H1 (cell line): ENCODE measurements around the gene DCDC1. TPM values are rescaled to one million over a fixed set of nuclear protein-coding genes. Genes with fewer than 3 reads are reported as not detected.

Experiments
- CTCF ChIA-PET: fragments of 300-600 bp; sonication (Branson Sonifier 250); formaldehyde crosslinking; loops from one replicate; lab custom pipeline; 2021; ENCODE audit not compliant: partially characterized antibody; lab: Charles Lee
- POLR2A ChIA-PET: fragments of 300-600 bp; sonication (Branson Sonifier 250); formaldehyde crosslinking; loops from one replicate; lab custom pipeline; 2021; ENCODE audit warnings: inconsistent platforms; ENCODE audit not compliant: partially characterized antibody; lab: Charles Lee
- DNase-seq, 2 experiments: peaks; one replicate each; pipeline versions ENCODE4 v3.0.0 to v3.0.0-alpha.2; 2010 to 2022; ENCODE audit warnings: low spot score in 2 of 2, low read depth in 1 of 2, mixed read lengths in 1 of 2
- FAIRE-seq: peaks from 2 replicates; lab custom pipeline; 2011; peaks lifted over from hg19 to GRCh38; lab: Jason Lieb, UNC
- H2AFZ ChIP-seq: 2 replicates; pipeline ENCODE4 v1.8.1; 2012; ENCODE audit warnings: low read length, inconsistent platforms
- H2AK5ac ChIP-seq: 2 replicates; pipeline ENCODE4 v1.6.1; 2013; ENCODE audit warnings: low read depth, low read length
- H2BK120ac ChIP-seq: replicated peaks from 2 replicates; pipeline ENCODE3; 2013; ENCODE audit warnings: low read depth, low read length, inconsistent platforms
- H2BK12ac ChIP-seq: 2 replicates; pipeline ENCODE4 v1.6.1; 2013; ENCODE audit warnings: low read depth, low read length
- H2BK15ac ChIP-seq: 2 replicates; pipeline ENCODE4 v1.6.1; 2013; ENCODE audit warnings: low read length
- H2BK20ac ChIP-seq: 2 replicates; pipeline ENCODE4 v1.6.1; 2013; ENCODE audit warnings: low read length
- H2BK5ac ChIP-seq: 2 replicates; pipeline ENCODE4 v1.6.1; 2013; ENCODE audit warnings: low read depth, low read length
- H3K14ac ChIP-seq: 2 replicates; pipeline ENCODE4 v1.6.1; 2013; ENCODE audit warnings: inconsistent platforms; ENCODE audit not compliant: insufficient read length
- H3K18ac ChIP-seq: 2 replicates; pipeline ENCODE4 v1.6.1; 2013; ENCODE audit warnings: low read length; ENCODE audit errors: extremely low read depth
- H3K23ac ChIP-seq: 2 replicates; pipeline ENCODE4 v1.6.1; 2013; ENCODE audit warnings: inconsistent platforms; ENCODE audit not compliant: insufficient read length
- H3K23me2 ChIP-seq: 2 replicates; pipeline ENCODE4 v1.6.1; 2013; ENCODE audit warnings: low read depth, low read length
- H3K27ac ChIP-seq: 2 replicates; pipeline ENCODE4 v1.6.1; 2011; ENCODE audit warnings: low read depth, low read length, inconsistent platforms
- H3K27me3 ChIP-seq, 4 experiments: replicated peaks in 1 of 4; 1 replicate in 1 of 4; 2 replicates in 3 of 4; pipeline versions ENCODE4 v1.6.1 to v1.8.1; 2011 to 2013; ENCODE audit warnings: low read length in 3 of 4, mild to moderate bottlenecking in 3 of 4, inconsistent platforms in 2 of 4, mixed read lengths in 2 of 4, moderate library complexity in 1 of 4; ENCODE audit not compliant: control insufficient read depth in 3 of 4, insufficient read depth in 3 of 4; ENCODE audit errors: extremely low read depth in 1 of 4
- H3K36me3 ChIP-seq, 4 experiments: 2 replicates each; pipeline versions ENCODE4 v1.6.1 to v1.8.1; 2011 to 2013; ENCODE audit warnings: mild to moderate bottlenecking in 4 of 4, low read length in 3 of 4, moderate library complexity in 2 of 4, control low read depth in 1 of 4, inconsistent platforms in 1 of 4; ENCODE audit not compliant: insufficient read depth in 4 of 4, control insufficient read depth in 2 of 4
- H3K4ac ChIP-seq: replicated peaks from 2 replicates; pipeline ENCODE3; 2013; ENCODE audit warnings: low read length, low read depth, mixed read lengths, inconsistent platforms; ENCODE audit not compliant: insufficient read length
- H3K4me1 ChIP-seq, 4 experiments: replicated peaks in 1 of 4; 1 replicate in 1 of 4; 2 replicates in 3 of 4; pipeline versions ENCODE4 v1.6.1 to v1.8.1; 2011 to 2013; ENCODE audit warnings: low read length in 3 of 4, inconsistent platforms in 2 of 4, mixed read lengths in 1 of 4; ENCODE audit not compliant: insufficient read depth in 4 of 4, control insufficient read depth in 3 of 4
- H3K4me2 ChIP-seq, 2 experiments: 2 replicates each; pipeline versions ENCODE4 v1.6.1 to v1.8.1; 2011 to 2013; ENCODE audit warnings: low read depth in 2 of 2, low read length in 2 of 2, control low read depth in 1 of 2, inconsistent platforms in 1 of 2, mild to moderate bottlenecking in 1 of 2; ENCODE audit not compliant: insufficient read depth in 1 of 2
- H3K4me3 ChIP-seq, 4 experiments: fragments of 200-600, 300-600 bp in 1 of 4; sonication (generic), shearing (Covaris generic), sonication (Bioruptor Twin) in 1 of 4; 2 replicates each; pipeline versions ENCODE4 v1.5.1 to v1.8.1; 2011 to 2016; ENCODE audit warnings: low read length in 4 of 4, low read depth in 3 of 4, control low read depth in 2 of 4, inconsistent platforms in 2 of 4, mild to moderate bottlenecking in 2 of 4, mixed read lengths in 1 of 4, moderate library complexity in 1 of 4; ENCODE audit not compliant: insufficient read depth in 2 of 4; ENCODE audit errors: extremely low read depth in 1 of 4
- H3K56ac ChIP-seq: replicated peaks from 2 replicates; pipeline ENCODE3; 2013; ENCODE audit warnings: low read depth, mild to moderate bottlenecking, mixed read lengths, low read length, inconsistent platforms; ENCODE audit not compliant: insufficient read length
- H3K79me1 ChIP-seq: 2 replicates; pipeline ENCODE4 v1.6.1; 2013; ENCODE audit warnings: low read depth, low read length, control low read depth
- H3K79me2 ChIP-seq, 2 experiments: 2 replicates each; pipeline versions ENCODE4 v1.6.1 to v1.8.1; 2012 to 2013; ENCODE audit warnings: low read length in 2 of 2, mild to moderate bottlenecking in 2 of 2, inconsistent platforms in 1 of 2; ENCODE audit not compliant: insufficient read depth in 2 of 2, control insufficient read depth in 1 of 2
- H3K9ac ChIP-seq, 4 experiments: replicated peaks in 1 of 4; 1 replicate in 1 of 4; 2 replicates in 3 of 4; pipeline versions ENCODE4 v1.6.1 to v1.8.1; 2011 to 2013; ENCODE audit warnings: low read depth in 3 of 4, low read length in 3 of 4, control low read depth in 2 of 4, mild to moderate bottlenecking in 2 of 4, moderate library complexity in 2 of 4, inconsistent platforms in 1 of 4; ENCODE audit errors: extremely low read depth in 1 of 4
- H3K9me3 ChIP-seq, 2 experiments: 2 replicates each; pipeline versions ENCODE4 v1.6.1 to v1.8.1; 2012 to 2013; ENCODE audit warnings: mild to moderate bottlenecking in 2 of 2, moderate library complexity in 2 of 2, control low read depth in 1 of 2, inconsistent platforms in 1 of 2, low read depth in 1 of 2, low read length in 1 of 2, mixed read lengths in 1 of 2; ENCODE audit not compliant: insufficient read depth in 2 of 2
- H4K20me1 ChIP-seq, 2 experiments: replicated peaks in 1 of 2; 2 replicates each; pipeline versions ENCODE3 to v1.8.1; 2011 to 2013; ENCODE audit warnings: inconsistent platforms in 2 of 2, low read length in 2 of 2, mild to moderate bottlenecking in 1 of 2; ENCODE audit not compliant: insufficient read depth in 2 of 2, control insufficient read depth in 1 of 2
- H4K5ac ChIP-seq: 2 replicates; pipeline ENCODE4 v1.6.1; 2013; ENCODE audit warnings: low read length, low read depth, mixed read lengths, inconsistent platforms; ENCODE audit not compliant: insufficient read length
- H4K8ac ChIP-seq: 2 replicates; pipeline ENCODE4 v1.8.0; 2013; ENCODE audit warnings: mild to moderate bottlenecking, moderate library complexity, low read length, inconsistent platforms; ENCODE audit not compliant: insufficient read depth; ENCODE audit errors: extremely low read depth
- H4K91ac ChIP-seq: replicated peaks from 2 replicates; pipeline ENCODE3; 2013; ENCODE audit warnings: low read length, mixed read lengths, inconsistent platforms; ENCODE audit not compliant: insufficient read length
- CTCF ChIP-seq, 3 experiments: IDR thresholded peaks; 1 replicate in 2 of 3; 2 replicates in 1 of 3; pipeline versions ENCODE4 v1.5.1 to v1.6.1; 2011; ENCODE audit warnings: low read length in 3 of 3, mild to moderate bottlenecking in 3 of 3, inconsistent platforms in 2 of 3, low read depth in 1 of 3, moderate library complexity in 1 of 3; ENCODE audit not compliant: insufficient read depth in 1 of 3; ENCODE audit errors: control extremely low read depth in 1 of 3
- EZH2 ChIP-seq: fragments of 200-600 bp; sonication (generic); IDR thresholded peaks from 2 replicates; pipeline ENCODE4 v1.7.1; 2012; ENCODE audit warnings: low read depth, mild to moderate bottlenecking, moderate library complexity, low read length, inconsistent platforms; ENCODE audit not compliant: severe bottlenecking
- POLR2AphosphoS5 ChIP-seq: IDR thresholded peaks from 2 replicates; pipeline ENCODE4 v1.6.1; 2011; ENCODE audit warnings: low read depth, low read length
- RAD21 ChIP-seq, 2 experiments: IDR thresholded peaks in 1 of 2; conservative IDR thresholded peaks in 1 of 2; 2 replicates each; pipeline ENCODE4 v1.6.1; 2011; ENCODE audit warnings: low read depth in 2 of 2, low read length in 2 of 2, improper control_type of control experiment in 1 of 2, inconsistent platforms in 1 of 2, mild to moderate bottlenecking in 1 of 2, moderate library complexity in 1 of 2
- RBBP5 ChIP-seq: IDR thresholded peaks from 2 replicates; pipeline ENCODE4 v1.7.1; 2012; ENCODE audit warnings: low read depth, mild to moderate bottlenecking, inconsistent platforms, low read length, moderate library complexity, borderline replicate concordance
- SIRT6 ChIP-seq: IDR thresholded peaks from one replicate; pipeline ENCODE4 v1.7.1; 2012; ENCODE audit warnings: low read length, inconsistent platforms
- USF2 ChIP-seq: IDR thresholded peaks from 2 replicates; pipeline ENCODE4 v1.6.1; 2011; ENCODE audit warnings: low read length, improper control_type of control experiment
- YY1 ChIP-seq: IDR thresholded peaks from 2 replicates; pipeline ENCODE4 v1.6.1; 2011; ENCODE audit warnings: low read depth, mild to moderate bottlenecking, low read length
- WGBS, 2 experiments: shearing (Covaris generic) in 1 of 2; methylation state at CpG; one replicate each; pipeline versions ENCODE4 v1.1.6 to v1.1.7; 2013 to 2015; ENCODE audit warnings: low lambda C conversion rate in 2 of 2, mixed read lengths in 2 of 2, inconsistent platforms in 1 of 2, low coverage in 1 of 2, missing lambda C conversion rate in 1 of 2; ENCODE audit not compliant: insufficient replicate concordance in 2 of 2, insufficient coverage in 1 of 2, insufficient read length in 1 of 2; ENCODE audit errors: extremely low coverage in 1 of 2, missing lambda C conversion rate in 1 of 2; 5-methylcytosine and 5-hydroxymethylcytosine counted together
- polyA plus RNA-seq, 7 experiments: library from polyadenylated mRNA; depleted of rRNA in 3 of 7; stranded (reverse) in 5 of 7; unstranded in 2 of 7; fragments of >200 nt in 5 of 7; fragments of 200-250 nt in 2 of 7; gene quantifications; 1 replicate in 5 of 7; 2 replicates in 1 of 7; 4 replicates in 1 of 7; pipeline versions ENCODE4 v1.2.1 to v1.2.3, GENCODE V29; 2011 to 2013; ENCODE audit warnings: missing spikeins in 2 of 7, mixed read lengths in 2 of 7
- total RNA-seq: library from RNA; stranded (reverse); fragmentation: NEBNext Ultra II Directional; extraction: Animal tissue kit (Norgen Biotek cat#: 25700); gene quantifications from 2 replicates; pipeline ENCODE4 v1.2.1, GENCODE V29; 2021
- TF ChIP-seq, protein P1 (sequence below): IDR thresholded peaks from 2 replicates; pipeline ENCODE4 v1.6.1; 2011; ENCODE audit warnings: low read depth, mild to moderate bottlenecking, low read length; ENCODE audit not compliant: insufficient read depth

The DCDC1 gene
- total and polyA plus RNA-seq, 2 of the 8 experiments (the other 6 are each of a cell fraction or from before 2014, with no cell fraction given): 0.15 to 0.56 TPM

GRCh38 chr11:31218847-31219246, 150.7 kb downstream of the DCDC1 start:
- Histone ChIP-seq H3K23ac (no peak overlapping the region), H3K4ac (no peak overlapping the region), H2AK5ac (no peak overlapping the region), H4K5ac (no peak overlapping the region), H3K56ac (no peak overlapping the region), H2BK5ac (no peak overlapping the region), H2BK120ac (no peak overlapping the region), H3K4me1 (no peaks in the 10 kb centered on the region), H4K20me1 (no peaks in the 10 kb centered on the region), H3K4me3 (no peak overlapping the region), H2BK12ac (peak overlapping the region; percentile 82; the same call in 1 of the 2 replicates), H3K27ac (no peak overlapping the region), H3K27me3 (no peaks in the 10 kb centered on the region), H3K9ac (no peak overlapping the region), H3K79me2 (no peaks in the 10 kb centered on the region), H3K14ac (no peak overlapping the region), H4K8ac (no peak overlapping the region), H3K36me3 (no peaks in the 10 kb centered on the region), H3K79me1 (no peaks in the 10 kb centered on the region), H3K23me2 (no peaks in the 10 kb centered on the region), H2BK20ac (no peak overlapping the region), H3K9me3 (no peaks in the 10 kb centered on the region), H2AFZ (no peak overlapping the region), H2BK15ac (no peak overlapping the region), H4K91ac (peak overlapping the region; percentile 81), H3K4me2 (no peak overlapping the region), H3K18ac (no peak overlapping the region)
- no peak for FAIRE-seq
- no peak for DNase-seq
- POLR2A ChIA-PET: interaction anchor here (0.6 kb wide), 2 partner anchors 128 to 169 kb away, joined by 3 to 4 read pairs; no protein-coding TSS in a partner anchor
- CTCF ChIA-PET: interaction anchor here (0.6 to 1.3 kb wide), 10 partner anchors 8 to 590 kb away, joined by 3 to 6 read pairs (median 3); no protein-coding TSS in a partner anchor
- WGBS, 2 experiments: 92% methylated on average over 2 of the region's 2 CpGs; no CpG with 5 or more reads in 1 of the 2 experiments
- TF ChIP-seq RBBP5 (no peak), POLR2AphosphoS5 (no peak), YY1 (no peak), EZH2 (no peak), RAD21 (IDR thresholded peaks at IDR 0.05 in 1 of 2, conservative IDR thresholded peaks at IDR 0.05 in 1 of 2; ENCODE audit: low read depth in 2 of 2, low read length in 2 of 2) (no peak), USF2 (no peak), SIRT6 (no peak), CTCF (IDR thresholded peaks at IDR 0.05; ENCODE audit: control extremely low read depth in 1 of 3, insufficient read depth in 1 of 3, low read depth in 1 of 3, low read length in 3 of 3) (no peak)
- TF ChIP-seq, protein P1, sequence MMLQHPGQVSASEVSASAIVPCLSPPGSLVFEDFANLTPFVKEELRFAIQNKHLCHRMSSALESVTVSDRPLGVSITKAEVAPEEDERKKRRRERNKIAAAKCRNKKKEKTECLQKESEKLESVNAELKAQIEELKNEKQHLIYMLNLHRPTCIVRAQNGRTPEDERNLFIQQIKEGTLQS: no peak
